ENCODE measurements around the gene C1QTNF8.

- no peak for TF ChIP-seq EZH2 (IDR thresholded peaks at IDR 0.05; ENCODE audit: insufficient read depth, low read length)
- TF ChIP-seq, protein P1, sequence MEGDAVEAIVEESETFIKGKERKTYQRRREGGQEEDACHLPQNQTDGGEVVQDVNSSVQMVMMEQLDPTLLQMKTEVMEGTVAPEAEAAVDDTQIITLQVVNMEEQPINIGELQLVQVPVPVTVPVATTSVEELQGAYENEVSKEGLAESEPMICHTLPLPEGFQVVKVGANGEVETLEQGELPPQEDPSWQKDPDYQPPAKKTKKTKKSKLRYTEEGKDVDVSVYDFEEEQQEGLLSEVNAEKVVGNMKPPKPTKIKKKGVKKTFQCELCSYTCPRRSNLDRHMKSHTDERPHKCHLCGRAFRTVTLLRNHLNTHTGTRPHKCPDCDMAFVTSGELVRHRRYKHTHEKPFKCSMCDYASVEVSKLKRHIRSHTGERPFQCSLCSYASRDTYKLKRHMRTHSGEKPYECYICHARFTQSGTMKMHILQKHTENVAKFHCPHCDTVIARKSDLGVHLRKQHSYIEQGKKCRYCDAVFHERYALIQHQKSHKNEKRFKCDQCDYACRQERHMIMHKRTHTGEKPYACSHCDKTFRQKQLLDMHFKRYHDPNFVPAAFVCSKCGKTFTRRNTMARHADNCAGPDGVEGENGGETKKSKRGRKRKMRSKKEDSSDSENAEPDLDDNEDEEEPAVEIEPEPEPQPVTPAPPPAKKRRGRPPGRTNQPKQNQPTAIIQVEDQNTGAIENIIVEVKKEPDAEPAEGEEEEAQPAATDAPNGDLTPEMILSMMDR (IDR thresholded peaks at IDR 0.05; ENCODE audit: insufficient read depth, low read depth, low read length): no peak
Observed at GRCh38 chr16:1129106-1129960, 33.3 kb upstream of the C1QTNF8 start.

All from astrocyte (in vitro differentiated cells and primary cell).